Fibroblast of the aortic adventitia (primary cell): ENCODE results near the gene HMOX1. TPM values are rescaled to one million over a fixed set of nuclear protein-coding genes. Genes with fewer than 3 reads are reported as not detected.
"Not testable (repeated sequence)": the region's sequence is repeated elsewhere in the genome, so short reads cannot be mapped to it uniquely, and the experiment has no call there.

Experiments
- DNase-seq: peaks from one replicate; pipeline ENCODE4 v3.0.0-alpha.2; 2010; ENCODE audit warnings: low read depth
- H3K4me3 ChIP-seq: 2 replicates; pipeline ENCODE4 v1.5.1; 2011; ENCODE audit warnings: low read depth, mild to moderate bottlenecking, control low read depth, low read length, moderate library complexity
- CTCF ChIP-seq: IDR thresholded peaks from 2 replicates; pipeline ENCODE4 v1.5.1; 2011; ENCODE audit warnings: mild to moderate bottlenecking, low read length, control low read depth, inconsistent platforms; ENCODE audit not compliant: insufficient read depth
- small RNA-seq: library from RNA; depleted of rRNA; stranded (forward); fragments of <200 nt; gene quantifications from one replicate; pipeline ENCODE3, GENCODE V24; 2012
- total RNA-seq: library from RNA; depleted of rRNA; stranded (reverse); fragments of >200 nt; gene quantifications from 2 replicates; pipeline ENCODE4 v1.2.3, GENCODE V29; 2012; ENCODE audit warnings: low replicate concordance

Gene HMOX1
- total RNA-seq, 1 donor, result 59.2 TPM

- H3K4me3 ChIP-seq, result no peak overlapping the region
- no peak for TF ChIP-seq CTCF
- no peak for DNase-seq
Observed at GRCh38 chr22:35437049-35437448, 56.2 kb downstream of the HMOX1 start.

- not testable (repeated sequence) for H3K4me3 ChIP-seq, DNase-seq
Observed at GRCh38 chr22:35438673-35439364, 57.9 kb downstream of the HMOX1 start.

GRCh38 chr22:35439365-35439717 is 58.4 kb downstream of the HMOX1 start:
- H3K4me3 ChIP-seq, result no peak overlapping the region
- TF ChIP-seq CTCF, result no peak
- no peak for DNase-seq

GRCh38 chr22:35440129-35440528 is 59.2 kb downstream of the HMOX1 start:
- TF ChIP-seq CTCF, result no peak
- H3K4me3 ChIP-seq, result no peak overlapping the region
- DNase-seq, result no peak

GRCh38 chr22:35441489-35442100 is 60.7 kb downstream of the HMOX1 start:
- DNase-seq, result no peak
- no peak for TF ChIP-seq CTCF

GRCh38 chr22:35442471-35442870 is 61.6 kb downstream of the HMOX1 start:
- H3K4me3 ChIP-seq, result no peak overlapping the region
- DNase-seq, result no peak
- no peak for TF ChIP-seq CTCF

More at GRCh38 chr22:35441489-35442100, 60.7 kb downstream of the HMOX1 start:
- H3K4me3 ChIP-seq, result no peak overlapping the region

- no peak for DNase-seq
- H3K4me3 ChIP-seq, result no peak overlapping the region
- no peak for TF ChIP-seq CTCF
Observed at GRCh38 chr22:35443338-35443737, 62.4 kb downstream of the HMOX1 start.

Small RNA genes lying within 50 kb of the gene (small RNA-seq; reads per million reads assigned to genes)
- gene MIR3909 (4.4 reads per million, percentile 87 among the genes with 10 or more reads in this experiment), gene MIR6069 (not detected)

Other genes with a start within 250 kb of the HMOX1 start
- 23.3 and 29.7 TPM in 2 replicates for gene HMGXB4, start 123.6 kb upstream of the HMOX1 start, total RNA-seq
- gene TOM1, start 81.2 kb upstream of the HMOX1 start, total RNA-seq, result 25.7 and 48.8 TPM in 2 replicates
- gene MCM5, start 19.0 kb downstream of the HMOX1 start, total RNA-seq, result 3.4 and 76.9 TPM in 2 replicates
- 0.09 TPM in 1 of 2 replicates, not detected in the other for gene RASD2, start 159.7 kb downstream of the HMOX1 start, total RNA-seq
- not detected in 2 replicates for gene MB, start 236.2 kb downstream of the HMOX1 start, total RNA-seq